Sciatic nerve (tissue), 2 donors: Measurements from ENCODE around the gene OR4D11. TPM values are rescaled to one million over a fixed set of nuclear protein-coding genes. Genes with fewer than 3 reads are reported as not detected.
"Not testable (repeated sequence)": the region's sequence is repeated elsewhere in the genome, so short reads cannot be mapped to it uniquely, and the experiment has no call there.

ENCODE experiments used
- ATAC-seq: fragments of 200-7000 bp; cut with Tn5 transposase; one replicate; pipeline ENCODE4 v1.9.1; 2020; ENCODE audit warnings: mild to moderate bottlenecking, moderate library complexity
- DNase-seq: peaks from one replicate; pipeline ENCODE4 v3.0.0-alpha.2; 2020; ENCODE audit warnings: low spot score
- intact Hi-C: fragments of 100-400 bp; cut with DNase I; formaldehyde crosslinking; loops from one replicate; pipeline ENCODE4 v1.14.2; 2022
- total RNA-seq: library from RNA; stranded (reverse); fragmentation: NEBNext Ultra II Directional; extraction: Animal tissue kit (Norgen Biotek cat#: 25700); gene quantifications from one replicate; pipeline ENCODE4 v1.2.1, GENCODE V29; 2021
- donor health status: DM: no; HTN: no; CAD: no.
- donor health status: DM: no; HTN: no; CAD: no.

OR4D11 gene
- total RNA-seq, 1 donor from 2014 or later, result not detected

GRCh38 chr11:59545179-59546020 is 42.0 kb downstream of the OR4D11 start:
- intact Hi-C loops, result no loop called here
- ATAC-seq (no peak), DNase-seq (no peak)

GRCh38 chr11:59547605-59548308 is 44.4 kb downstream of the OR4D11 start:
- DNase-seq, intact Hi-C loops, ATAC-seq: not testable (repeated sequence)

DNA sequence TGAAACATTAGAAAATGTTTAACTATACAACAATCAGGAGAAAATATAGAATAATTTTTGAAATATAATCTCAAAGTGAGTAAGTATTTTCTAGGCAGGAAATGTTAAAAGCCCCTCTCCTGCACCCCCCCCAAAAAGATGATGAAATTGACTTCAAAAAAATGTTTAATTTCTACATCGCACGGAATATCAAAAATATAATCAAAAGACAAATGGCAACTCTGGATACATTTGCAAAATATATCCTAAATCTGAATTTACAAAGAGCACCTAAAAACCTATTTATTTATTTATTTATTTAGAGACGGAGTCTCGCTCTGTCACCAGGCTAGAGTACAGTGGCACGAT is 44.9 kb downstream of the OR4D11 start:
- DNase-seq (no peak), ATAC-seq (no peak)
- intact Hi-C loops, result no loop called here

- ATAC-seq (peak; percentile 88), DNase-seq (peak; percentile 87)
- intact Hi-C loops, result no loop called here
These were observed 47.0 kb downstream of the OR4D11 start for GRCh38 chr11:59550368-59550841.

DNA sequence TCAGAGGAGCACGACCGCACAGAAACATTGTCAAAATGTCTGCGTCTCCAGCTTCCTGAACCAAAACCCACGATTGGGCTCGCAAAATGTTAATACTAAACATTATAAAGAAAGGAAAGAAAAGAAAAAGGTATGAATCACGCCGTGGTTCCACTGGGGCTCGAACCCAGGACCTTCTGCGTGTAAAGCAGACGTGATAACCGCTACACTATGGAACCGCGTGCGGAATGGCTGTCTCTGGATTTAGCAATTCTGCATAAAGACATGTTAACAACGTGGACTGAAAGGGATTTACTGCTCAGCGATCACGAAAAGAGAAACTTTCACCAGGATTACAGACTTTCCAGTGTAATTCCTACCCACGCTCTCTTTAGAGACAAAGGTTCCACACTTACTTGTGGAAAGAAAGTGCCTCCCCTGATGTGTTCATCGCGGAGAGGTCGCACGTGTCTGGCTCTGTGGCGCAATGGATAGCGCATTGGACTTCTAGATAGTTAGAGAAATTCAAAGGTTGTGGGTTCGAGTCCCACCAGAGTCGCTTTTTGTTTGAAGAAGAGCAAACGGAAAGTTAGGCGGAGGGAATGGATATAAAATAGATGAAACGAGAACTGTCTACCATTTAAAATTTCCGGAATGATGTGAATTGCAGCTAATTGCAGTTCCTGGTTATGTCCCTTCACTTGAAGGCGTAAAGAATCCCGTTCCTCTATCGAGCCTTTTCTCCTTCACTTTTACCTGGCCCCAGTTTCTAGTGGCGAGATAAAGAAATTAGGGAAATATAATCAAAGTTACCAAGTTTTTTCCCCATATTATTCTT is 47.7 kb downstream of the OR4D11 start:
- intact Hi-C loops, result no loop called here
- DNase-seq (peak; percentile 88), ATAC-seq (peak; percentile 86)

GRCh38 chr11:59551659-59552521 is 48.5 kb downstream of the OR4D11 start:
- DNase-seq (no peak), ATAC-seq (peak; percentile 60)
- intact Hi-C loops, result no loop called here

- intact Hi-C loops, result no loop called here
- ATAC-seq, result no peak
- no peak for DNase-seq
These were observed 49.5 kb downstream of the OR4D11 start for GRCh38 chr11:59552844-59553243.

GRCh38 chr11:59553323-59553722 is 49.9 kb downstream of the OR4D11 start:
- ATAC-seq (no peak), DNase-seq (no peak)
- intact Hi-C loops, result no loop called here

Other genes starting within 250 kb of the OR4D11 start
- not detected for gene OR5AN1, start 144.7 kb upstream of the OR4D11 start, total RNA-seq
- gene OR5A2, start 77.2 kb upstream of the OR4D11 start, total RNA-seq, result not detected
- gene OR5A1, start 67.1 kb upstream of the OR4D11 start, total RNA-seq, result not detected
- not detected for gene OR4D6, start 46.6 kb upstream of the OR4D11 start, total RNA-seq
- gene OR4D10, start 30.3 kb upstream of the OR4D11 start, total RNA-seq, result not detected
- gene OR4D9, start 8.0 kb downstream of the OR4D11 start, total RNA-seq, result not detected
- 45.5 TPM for gene OSBP, start 112.2 kb downstream of the OR4D11 start, total RNA-seq
- 37.4 TPM for gene PATL1, start 165.5 kb downstream of the OR4D11 start, total RNA-seq
- gene OR10V1, start 210.3 kb downstream of the OR4D11 start, total RNA-seq, result not detected